ENCODE data around the gene RPL23.

RPL23 gene

DNA sequence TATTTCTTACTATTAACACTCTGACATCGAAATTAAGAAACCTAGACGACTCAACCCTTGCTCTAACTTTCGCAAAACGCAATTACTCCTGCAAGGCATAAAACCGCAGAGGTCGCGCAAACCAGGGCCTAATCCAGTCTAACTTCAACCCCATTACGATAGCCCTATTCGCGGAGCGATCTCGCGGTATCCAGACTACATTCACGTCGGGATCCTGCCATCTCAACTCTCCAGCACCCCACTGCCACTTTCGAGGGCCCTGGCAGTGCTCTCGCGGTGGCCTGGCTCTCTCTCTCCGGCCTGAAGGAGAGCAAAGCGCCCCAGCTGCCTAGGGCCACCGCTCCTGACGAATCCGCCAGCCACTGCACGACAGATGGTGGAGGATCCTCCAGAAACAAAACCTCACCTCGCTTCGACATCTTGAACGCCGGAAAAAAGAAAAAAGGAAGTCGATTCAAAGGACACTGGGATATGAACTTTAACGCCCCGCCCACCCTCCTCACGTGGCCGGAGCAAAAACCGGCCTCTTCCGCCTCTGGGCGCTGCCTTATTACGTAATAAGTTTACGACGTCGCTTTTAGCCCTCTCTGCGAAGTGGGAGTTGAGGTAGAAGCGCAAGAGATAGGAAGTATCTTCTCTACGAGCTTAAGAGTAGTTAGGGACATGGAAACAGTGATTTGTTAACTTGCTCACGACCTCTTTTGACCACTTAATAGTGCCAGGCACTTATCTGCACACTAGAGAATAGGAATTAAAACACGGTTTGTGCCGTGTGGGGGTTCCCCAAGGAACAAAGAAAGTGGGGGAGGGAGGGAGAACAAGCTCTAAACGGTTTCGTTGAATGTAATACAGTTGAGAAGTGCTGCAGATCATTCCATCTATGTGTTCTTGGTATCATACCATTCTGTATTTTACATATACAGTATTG, at the start of gene RPL23:
RPL23 (minus strand) TSS at position 430 of the 928 bp plus-strand sequence; CDS start at position 419, 11 bp downstream.
- DNase-seq (ENCODE audit: low read depth), result peak; percentile 92

DNA sequence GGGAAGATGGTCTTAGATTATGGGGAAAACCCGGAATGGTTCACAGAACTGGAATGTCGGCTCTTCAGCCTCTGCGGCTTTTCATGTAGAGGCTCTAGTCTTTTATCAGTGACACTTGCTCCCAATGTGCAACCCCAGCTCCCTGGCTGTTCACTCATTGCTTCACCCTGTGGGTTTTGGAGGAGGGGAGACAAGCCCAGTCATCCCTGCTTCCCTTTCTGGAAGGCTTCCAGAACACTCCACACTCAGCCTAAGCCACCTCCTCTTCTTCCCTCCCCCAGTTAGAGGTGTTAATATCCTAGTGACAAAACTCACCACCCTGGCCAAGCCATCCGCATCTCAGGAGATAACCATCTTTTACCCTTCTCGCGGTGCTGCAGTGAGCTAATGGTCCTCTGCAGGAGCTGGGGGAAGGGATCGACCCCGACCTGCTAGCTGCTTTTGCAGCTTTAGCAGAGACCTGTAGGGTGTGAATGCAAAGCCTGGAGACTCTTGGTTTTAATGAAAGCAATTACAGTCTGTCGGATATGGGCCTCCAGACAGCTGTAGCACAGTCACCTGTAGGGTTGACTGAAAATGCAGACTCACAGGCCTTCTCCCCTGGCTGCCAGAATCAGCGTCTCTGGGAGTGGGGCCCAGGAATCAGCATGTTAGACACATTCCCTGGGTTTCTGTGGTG, 47.6 kb upstream of the RPL23 start:
- DNase-seq (ENCODE audit: low read depth), result peak; percentile 71

DNA sequence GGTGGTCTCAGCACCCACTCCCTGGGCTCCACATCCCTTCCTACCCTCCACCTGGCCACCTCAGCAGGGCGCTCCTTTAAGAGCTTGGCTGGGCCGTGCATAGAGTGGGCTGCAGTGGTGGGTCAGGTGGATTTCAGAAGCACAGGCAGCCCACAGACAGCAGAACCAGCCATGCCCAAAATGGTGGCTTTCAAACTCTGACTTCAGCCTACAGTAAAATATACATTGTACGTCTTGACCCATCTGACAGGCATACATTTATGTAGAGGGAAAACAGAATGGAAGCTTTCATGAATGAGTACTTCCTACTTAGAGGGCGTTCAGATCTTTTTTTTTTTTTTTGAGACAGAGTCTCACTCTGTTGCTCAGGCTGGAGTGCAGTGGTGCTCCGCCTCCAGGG, 45.9 kb upstream of the RPL23 start:
- no peak for DNase-seq (ENCODE audit: low read depth)

DNA sequence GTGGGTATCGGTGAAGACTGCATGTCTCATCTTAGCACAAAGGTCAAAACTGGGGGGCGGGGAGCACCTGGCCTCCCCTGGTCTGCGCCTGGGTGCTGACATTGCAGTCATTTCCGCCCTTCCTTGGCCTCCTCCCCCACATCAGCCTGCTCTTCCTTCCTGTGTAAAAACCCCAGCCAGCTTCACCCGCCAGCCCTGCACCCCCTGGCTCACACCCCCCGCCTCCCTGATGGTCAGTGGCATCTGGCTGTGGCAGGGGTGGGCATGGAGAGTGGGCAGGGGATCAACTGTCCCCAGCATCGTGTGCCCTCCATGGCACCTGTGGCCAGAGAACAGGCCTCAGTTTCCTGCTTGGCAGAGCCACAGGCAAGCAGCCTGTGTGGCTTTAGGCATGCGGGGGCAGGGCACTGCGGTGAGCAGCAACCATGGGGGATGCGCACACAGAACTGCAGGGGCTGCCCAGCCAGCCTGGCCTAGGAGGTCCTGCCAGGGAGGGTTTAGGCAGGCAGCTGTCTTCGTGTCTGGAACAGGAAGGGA, 45.4 kb upstream of the RPL23 start:
- DNase-seq (ENCODE audit: low read depth), result peak; percentile 77

DNA sequence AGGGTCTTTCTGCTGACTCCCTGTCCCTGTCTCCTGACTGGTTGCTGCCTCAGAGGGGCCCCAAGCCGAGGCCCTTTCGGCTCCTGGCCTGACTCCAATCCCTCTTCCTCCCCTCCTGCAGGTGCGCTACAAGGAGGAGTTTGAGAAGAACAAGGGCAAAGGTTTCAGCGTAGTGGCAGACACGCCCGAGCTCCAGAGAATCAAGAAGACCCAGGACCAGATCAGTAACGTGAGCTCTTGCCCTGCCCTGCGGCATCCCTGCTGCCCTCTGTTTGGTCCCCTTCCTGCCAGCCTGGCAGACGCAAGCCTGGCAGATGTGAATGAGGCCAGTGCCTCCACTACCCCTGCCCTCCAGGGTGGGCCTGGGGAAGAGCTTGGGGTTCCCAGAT, 44.8 kb upstream of the RPL23 start:
- DNase-seq (ENCODE audit: low read depth), result no peak

DNA sequence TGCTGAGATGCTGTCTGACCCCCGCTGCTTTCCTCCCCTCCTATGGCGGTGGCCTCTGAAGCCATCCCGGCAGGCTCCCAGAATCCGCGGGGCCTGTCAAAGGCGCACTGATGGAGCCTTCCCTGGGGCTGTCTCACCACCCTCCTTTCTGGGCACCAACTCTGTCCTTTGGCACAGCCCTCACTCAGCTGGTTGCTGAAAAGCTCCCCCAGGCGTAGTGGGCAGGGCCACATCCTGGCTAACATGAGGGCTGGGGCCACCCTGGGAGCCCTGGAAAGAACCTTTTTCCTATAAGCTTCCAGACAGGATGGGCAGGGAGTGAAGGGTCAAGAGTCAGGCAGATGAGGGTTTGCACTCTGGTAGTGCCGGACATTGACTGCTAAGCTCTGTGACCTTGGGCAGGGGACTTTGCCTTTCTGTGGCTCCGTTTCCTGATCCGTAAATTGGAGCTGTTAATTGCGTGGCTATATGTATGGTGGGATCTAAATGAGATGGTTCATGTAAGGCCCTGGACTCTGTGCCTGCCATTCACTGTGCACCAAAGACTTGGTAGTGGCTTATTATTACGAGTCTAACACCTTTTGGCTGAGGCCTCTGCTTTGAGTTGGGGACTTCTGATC, 44.3 kb upstream of the RPL23 start:
- DNase-seq (ENCODE audit: low read depth), result no peak

DNA sequence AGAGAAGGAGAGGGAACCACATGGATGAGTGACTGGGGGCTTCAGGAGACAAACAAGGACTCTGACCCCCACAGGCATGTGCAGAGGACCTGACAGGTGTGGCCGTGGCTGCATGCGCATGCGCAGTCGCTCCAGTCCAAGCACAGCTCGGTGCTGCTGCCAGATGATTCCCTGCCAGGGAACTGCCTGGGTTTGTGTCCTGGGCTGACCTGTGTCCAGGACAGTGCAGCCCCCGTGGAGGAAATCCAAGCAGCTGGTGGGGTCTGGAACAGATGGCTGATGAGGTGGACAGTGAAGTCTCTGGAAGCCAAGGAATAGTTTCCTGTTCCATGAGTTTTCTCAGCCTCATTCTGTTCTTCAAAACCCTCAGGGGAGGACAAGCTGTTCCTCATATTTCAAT, 43.7 kb upstream of the RPL23 start:
- DNase-seq (ENCODE audit: low read depth), result no peak

DNA sequence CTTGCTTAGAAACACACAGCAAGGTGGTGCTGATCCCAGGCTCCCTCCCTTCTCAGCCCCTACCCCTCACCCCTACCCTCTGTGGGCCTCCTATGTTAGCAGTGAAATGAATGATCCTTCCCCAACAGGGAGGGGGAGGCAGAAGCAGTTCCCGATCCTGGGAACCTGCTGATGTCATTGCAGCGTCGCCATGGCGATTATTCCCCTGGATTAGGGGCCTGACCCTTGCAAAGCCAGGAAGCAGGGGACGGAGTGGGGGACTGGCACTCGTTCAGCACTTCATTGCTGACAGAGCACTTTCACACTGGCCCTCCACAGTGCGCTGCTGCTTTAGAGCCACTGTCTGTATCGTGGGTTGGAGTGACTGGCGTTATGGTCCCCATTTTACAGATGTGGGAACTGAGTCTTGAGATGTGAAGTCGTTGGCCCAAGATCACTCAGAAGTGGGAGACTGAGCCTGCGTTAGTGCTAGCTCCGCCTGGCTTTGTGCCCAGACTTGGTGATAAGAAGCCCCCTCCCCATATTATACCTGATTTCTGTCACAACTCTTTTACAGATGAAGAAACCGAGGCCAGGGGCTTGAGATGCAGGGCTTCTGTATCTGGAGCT, 42.9 kb upstream of the RPL23 start:
- DNase-seq (ENCODE audit: low read depth), result no peak

DNA sequence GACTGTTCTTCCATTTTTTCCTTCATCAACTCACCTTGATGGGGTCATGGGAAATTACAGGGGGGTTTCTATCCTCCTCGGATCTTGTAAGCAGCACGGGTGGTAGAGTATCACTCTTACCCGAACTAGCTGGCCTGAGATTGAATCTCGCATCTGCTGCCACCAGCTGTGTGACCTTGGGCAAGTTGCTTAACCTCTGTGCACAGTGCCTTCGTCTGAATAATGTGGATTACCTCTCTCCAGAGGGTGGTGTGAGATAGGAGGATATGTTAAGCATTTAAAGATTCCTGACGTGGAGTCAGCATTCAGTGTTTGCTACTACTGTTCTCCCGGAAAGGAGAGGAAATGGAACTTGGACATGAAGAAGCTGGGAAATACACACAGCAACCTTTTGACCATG, 40.8 kb upstream of the RPL23 start:
- DNase-seq (ENCODE audit: low read depth), result no peak

DNA sequence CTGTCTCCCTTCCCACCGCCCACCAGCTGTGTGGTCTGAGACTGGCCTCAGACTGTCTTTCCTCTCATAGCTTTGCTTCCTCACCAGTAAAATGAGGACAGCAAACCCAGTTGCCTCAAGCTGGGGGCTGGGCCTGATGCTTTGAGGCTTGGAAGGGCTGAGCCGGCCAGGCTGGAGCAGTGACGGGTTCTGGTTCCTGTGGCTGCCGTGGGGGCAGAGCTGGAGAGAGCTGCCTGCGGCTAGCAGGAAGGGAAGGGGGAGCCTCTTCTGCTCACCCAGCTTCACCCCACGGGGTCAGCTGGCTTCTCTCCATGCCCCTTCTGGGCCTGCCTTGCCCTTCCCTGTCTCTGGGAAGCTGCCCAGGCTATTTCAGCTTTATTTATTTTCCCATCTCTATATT, 40.1 kb upstream of the RPL23 start:
- DNase-seq (ENCODE audit: low read depth), result no peak

DNA sequence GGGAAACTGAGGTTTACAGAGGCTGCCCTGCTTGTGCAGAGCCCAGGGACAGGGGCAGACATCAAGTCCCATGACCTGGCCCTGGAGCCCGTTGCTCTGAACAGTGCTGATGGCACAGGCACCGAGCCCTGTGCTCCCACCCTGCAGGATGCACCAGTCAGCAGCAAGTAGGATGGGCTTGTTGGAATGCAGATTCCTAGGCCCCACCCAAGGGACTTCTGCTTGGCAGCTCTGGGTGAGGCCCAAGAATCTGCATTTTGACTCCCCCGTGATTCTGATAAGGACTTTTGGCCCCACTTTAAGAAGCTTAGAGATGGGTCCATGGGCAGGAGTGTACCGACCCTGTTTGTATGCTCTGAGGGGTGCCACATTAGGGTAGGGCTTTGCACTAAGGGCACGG, 39.6 kb upstream of the RPL23 start:
- no peak for DNase-seq (ENCODE audit: low read depth)

DNA sequence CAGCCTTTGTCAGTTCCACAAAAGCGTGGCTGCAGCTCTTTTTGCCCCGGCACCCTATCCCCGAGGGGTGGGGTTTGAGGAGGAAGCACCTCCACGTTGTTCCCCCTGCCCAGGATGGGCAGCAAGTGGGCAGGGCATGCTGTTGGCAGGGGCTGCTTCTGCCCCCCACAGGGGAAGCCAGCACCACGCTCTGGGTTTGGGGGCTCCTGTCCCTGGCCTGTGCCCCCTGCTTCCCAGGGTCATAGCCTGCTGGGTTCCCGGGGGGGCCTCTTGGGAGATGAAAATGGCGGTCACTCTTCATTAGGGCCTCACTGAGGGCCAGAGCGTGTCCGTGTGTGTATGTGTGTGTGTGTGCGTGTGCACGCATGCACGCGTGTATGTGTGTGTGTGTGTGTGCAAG, 39.1 kb upstream of the RPL23 start:
- no peak for DNase-seq (ENCODE audit: low read depth)

DNA sequence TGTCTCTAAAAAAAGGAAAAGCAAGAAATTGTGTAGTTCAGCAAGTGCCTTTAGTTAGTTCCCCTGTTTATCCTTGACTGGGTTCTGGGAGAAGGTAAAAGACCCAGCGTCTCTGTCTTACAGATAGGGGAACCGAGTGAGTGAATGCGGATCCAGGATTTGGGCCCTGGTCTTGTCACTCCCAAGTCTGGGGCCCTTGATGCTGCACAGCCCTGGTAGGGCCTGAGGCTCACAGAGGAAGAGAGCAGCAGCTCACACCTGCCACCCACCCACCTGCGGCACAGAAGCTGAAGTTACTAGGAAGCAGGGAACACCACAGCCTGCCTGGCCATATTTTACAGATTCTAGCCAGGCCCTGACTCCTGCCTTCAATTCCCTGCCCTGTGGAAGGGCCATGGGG, 38.6 kb upstream of the RPL23 start:
- no peak for DNase-seq (ENCODE audit: low read depth)

DNA sequence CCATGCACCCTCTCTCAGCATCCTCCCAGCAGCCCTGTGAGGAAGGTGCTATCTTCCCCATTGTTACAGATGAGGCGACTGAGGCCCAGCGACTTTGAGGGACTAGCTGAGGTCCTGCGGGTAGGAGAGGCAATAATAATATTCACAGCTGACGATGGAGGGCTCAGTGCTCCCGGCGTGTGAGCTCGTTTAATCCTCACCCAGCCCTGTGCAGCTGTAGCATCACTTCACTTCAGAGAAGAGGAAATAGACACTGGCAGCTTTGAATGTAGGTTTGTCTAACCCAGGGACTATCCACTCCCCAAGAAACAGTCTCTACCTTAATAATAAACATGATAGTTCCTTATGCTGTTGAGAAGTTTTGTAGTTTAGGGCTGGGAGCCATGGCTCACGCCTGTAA, 37.9 kb upstream of the RPL23 start:
- no peak for DNase-seq (ENCODE audit: low read depth)

DNA sequence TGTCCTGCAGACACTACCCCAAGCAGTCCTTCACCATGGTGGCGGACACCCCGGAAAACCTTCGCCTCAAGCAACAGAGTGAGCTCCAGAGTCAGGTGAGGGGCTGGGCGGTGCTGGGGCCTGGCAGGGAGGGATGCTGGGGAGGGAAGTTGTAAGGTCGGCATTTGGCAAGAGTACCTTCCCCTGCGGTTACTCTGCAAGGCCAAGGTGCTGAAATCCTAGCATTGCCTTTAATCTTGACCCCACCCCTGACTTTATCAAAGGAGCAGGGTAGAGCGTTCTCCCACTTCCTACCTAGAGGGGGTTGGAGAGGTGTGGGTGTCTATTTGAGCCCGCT, 36.9 kb upstream of the RPL23 start:
- DNase-seq (ENCODE audit: low read depth), result no peak

DNA sequence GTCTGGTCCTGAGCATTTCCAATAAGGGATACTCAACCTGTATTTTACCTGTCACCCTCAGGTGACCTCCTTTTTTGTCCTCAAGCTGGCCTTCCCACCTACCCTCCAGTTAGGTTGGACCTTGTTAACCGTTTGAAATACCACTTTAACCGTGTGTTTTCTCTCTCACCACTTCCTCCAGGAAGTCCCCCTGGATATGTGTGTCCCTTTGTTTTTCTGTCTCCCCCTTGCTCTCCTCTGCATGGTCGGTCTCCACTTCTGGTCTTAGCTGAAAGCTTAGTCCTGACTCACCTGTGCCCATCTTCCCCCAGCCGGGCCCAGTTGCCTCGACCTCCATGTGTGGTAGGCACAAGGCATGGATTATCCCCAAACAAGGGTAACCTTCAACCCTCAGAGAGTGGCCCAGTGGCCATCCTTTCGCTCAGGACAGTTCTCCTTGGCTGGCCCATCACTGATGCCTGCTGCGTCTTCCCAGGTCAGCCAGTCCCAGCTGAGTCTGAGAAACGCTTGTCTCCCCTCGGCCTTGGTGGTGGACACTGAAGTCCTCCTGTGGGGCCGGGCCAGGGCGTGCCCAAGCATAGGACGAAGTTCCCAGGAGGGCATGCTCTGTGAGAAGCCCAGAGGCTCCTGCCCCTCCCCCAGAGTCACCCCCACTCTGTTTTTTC, 36.4 kb upstream of the RPL23 start:
- no peak for DNase-seq (ENCODE audit: low read depth)

DNA sequence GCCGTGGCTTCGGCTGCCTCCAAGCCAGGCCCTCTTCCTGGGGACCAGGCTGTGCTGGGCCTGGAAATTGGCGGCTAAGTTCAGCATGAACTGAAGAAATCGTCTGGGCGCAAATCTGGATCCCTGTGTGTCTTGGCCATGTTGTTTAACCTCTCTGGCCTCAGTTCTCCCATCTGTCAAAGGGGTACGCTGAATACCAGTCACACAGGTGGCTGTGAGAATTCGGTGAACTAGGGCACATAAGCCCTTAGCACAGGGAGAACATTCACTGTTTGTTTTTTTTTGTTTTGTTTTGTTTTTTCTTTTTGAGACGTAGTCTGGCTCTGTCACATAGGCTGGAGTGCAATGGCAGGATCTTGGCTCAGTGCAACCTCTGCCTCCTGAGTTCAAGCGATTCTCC, 35.3 kb upstream of the RPL23 start:
- no peak for DNase-seq (ENCODE audit: low read depth)

DNA sequence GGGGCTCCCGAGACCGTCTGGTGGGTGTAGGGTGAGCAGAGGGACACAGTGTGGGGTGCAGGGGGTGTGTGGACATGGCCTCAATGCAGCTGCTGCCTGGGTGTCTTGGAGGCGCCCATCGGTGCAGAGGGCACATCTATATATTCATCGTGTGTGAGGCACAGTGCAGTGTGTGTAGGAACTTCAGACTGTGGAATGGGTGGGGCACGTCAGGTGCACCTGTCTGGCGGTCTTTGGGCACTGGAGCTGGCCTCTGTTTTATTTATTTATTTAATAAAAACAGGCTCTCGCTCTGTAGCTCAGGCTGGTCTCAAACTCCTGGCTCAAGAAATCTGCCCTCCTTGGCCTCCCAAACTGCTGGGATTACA, 33.1 kb upstream of the RPL23 start:
- no peak for DNase-seq (ENCODE audit: low read depth)

DNA sequence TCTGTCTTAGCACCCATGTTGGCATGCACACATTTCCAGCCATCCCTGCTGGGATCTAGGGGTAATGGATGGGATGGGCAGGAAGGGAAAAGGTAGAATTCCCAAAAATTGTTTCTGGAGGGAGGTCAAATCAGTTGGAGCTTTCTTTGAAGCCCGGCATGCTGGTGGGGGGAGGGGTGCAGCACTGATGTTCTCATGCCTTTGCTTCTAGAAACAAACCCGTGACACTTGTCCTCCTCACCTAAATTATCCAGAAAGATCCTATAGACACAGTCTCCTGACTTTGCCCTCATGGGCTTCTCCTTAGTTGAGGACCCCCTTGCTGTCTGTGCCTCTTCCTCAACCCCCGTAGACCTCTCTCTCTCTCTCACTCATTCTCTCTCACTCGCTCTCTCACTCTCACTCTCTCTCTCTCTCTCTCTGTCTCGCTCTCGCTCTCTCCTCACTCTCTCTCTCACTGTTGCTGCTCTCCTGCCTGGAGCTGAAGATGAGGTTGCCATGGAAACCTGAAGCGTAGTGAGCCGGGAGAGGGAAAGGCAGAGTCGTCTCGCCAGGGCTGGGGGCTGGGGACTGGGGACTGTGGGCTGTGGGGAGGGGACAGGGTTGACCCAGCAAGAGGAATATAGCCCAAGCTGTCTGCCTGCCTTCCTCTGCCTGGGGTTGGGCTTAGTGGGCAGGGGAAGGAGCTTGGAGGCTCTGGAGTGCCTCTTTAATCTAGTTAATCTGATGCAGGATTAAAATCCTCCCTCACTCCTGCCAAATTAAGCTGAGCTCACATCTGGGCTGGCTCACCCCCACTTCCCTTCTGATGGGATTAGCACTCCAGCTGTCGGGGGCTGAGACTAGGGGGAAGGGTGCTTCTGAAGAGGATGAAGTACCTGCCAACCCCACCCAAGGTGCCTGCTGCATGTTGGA, 32.5 kb upstream of the RPL23 start:
- no peak for DNase-seq (ENCODE audit: low read depth)

DNA sequence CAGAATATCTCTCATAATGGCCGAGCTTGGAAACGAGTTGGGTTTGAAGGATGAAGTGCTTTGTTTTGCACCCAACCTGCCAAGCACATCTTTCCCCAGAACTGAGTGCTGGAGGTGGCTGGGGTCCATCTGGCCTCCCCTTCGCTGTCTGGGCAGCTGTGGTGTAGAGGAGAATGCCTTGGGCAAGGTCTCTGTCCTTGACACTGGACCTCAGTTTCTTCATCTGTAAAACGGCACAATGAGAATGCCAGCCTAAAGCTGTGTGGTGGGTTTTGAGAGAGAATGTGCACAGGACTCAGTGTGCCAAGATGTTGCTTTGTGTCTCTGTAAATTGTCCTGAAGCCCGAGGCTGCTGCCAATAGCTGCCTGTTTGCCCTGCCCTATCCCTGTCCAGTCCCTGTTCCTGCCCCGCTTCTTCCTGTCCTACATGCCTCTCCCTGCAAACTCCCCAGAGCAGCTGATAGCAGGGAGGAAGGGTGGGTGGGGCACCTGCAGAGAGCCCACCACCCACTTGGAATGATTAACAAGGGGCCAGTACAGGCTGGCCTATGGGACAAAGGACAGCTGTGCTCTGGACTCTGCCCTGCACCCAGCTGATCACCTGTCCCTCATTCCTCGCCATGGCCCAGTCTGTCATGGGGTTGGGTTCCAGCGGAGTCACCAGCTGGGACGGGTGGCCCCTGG, 31.7 kb upstream of the RPL23 start:
- DNase-seq (ENCODE audit: low read depth), result no peak

All from CMK (cell line).